NCI-H1436 (cell line): Measurements from ENCODE around the gene CALN1.
"Not testable (repeated sequence)": the region's sequence is repeated elsewhere in the genome, so short reads cannot be mapped to it uniquely, and the experiment has no call there.

Experiments used
- DNase-seq: peaks from one replicate; lab custom pipeline; 2025; lab: John Stamatoyannopoulos, UW

Gene CALN1

GRCh38 chr7:71974611-71975010, 437.5 kb downstream of the CALN1 start:
- DNase-seq: no peak

- no peak for DNase-seq
Observed at GRCh38 chr7:71972534-71972933, 439.6 kb downstream of the CALN1 start.

DNA sequence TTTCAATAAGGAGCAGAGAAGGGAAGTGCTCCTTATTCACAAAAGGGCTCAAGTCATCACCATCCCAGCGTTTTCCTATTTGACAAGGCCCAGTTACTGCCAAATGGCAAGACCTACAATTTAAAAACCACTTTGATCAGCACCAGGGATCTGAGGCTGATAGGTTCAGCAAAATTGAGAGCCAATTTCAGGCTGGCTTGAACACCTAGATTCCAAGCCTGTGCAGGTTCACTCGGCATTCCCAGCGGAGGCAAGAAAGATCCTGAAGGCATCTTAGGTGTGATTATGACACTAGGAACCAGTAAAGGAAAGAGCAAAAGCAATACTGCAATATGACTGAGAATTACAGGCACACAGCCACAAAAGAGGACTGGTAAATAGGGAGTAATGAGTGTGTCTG, 441.4 kb downstream of the CALN1 start:
- no peak for DNase-seq

DNA sequence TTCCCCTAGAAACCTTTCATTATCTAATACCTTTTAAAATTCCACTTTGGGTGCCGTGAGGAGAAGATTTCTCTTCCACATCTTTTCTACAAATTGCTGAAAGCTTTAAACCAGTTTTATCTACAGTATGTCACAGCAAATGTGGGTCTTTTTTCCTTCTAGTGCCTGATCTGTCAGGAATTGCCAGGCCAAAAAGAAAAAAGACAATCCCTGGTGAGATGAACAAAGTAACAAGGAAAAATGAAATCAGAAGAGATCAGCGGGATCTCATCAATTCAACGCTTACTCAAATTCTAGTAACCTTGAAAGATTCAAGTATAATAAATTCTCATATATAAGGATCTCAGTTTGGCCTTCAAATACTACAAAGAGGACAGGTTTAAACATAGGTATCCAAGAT, 449.5 kb downstream of the CALN1 start:
- DNase-seq: no peak

DNA sequence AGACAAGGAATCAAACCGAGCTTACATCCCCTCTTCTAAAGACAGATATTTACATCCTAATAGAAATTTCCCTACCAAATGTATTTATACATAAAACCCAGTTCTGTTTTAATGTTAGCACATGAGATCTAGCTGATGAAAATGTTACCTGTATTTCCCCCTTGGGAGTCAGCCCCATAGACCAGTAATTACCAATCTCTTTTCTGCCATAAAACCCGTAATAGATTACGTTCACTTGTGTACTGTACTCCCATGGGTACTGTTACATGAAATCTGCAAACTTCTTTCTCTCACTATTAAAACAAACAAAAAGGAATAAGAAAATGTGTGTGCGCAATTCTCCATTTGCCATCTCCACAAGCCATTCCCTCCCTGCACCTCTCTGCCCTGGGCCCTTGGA, 450.9 kb downstream of the CALN1 start:
- no peak for DNase-seq

GRCh38 chr7:71942115-71942514, 470.0 kb downstream of the CALN1 start:
- no peak for DNase-seq

- DNase-seq: no peak
Observed at GRCh38 chr7:71937840-71938371, 474.2 kb downstream of the CALN1 start.

DNA sequence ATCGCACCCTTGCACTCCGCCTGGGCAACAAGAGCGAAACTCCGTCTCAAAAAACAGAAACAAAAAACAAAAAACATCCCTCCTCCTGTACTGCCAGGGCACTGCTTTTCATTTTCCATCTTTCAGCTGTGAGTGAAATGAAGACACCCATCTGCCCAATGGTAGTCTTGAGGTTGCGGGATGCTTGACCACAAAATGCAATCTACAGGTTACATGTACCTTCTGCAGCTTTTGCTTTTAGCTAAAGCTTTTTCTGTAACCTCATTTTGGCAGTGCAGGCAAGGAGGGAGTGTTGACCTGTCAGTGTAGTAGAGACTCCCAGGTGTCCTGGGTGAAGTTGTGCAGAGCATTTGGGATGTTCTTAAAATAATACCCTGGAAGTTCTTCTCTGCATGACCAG, 476.5 kb downstream of the CALN1 start:
- DNase-seq: no peak

DNA sequence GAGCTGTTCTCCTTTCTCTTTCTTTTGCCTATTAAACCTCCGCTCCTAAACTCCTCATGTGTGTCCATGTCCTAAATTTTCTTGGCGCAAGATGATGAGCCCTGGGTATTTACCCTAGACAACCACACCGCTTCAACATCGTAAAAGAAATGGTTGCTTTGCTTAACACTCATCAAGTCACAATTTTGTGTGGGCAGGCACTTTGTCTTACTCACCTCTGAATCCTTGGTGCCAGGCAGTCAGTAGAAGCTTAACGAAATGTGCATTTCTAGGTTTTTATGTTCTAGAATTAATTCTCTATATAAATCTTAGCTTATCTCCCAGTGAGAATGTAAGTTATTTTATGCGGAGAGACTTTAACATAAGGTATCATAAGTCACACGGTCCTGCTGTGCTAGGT, 478.7 kb downstream of the CALN1 start:
- no peak for DNase-seq

- no peak for DNase-seq
Observed at GRCh38 chr7:71925663-71926062, 486.5 kb downstream of the CALN1 start.

GRCh38 chr7:71914204-71914603, 497.9 kb downstream of the CALN1 start:
- not testable (repeated sequence) for DNase-seq

DNA sequence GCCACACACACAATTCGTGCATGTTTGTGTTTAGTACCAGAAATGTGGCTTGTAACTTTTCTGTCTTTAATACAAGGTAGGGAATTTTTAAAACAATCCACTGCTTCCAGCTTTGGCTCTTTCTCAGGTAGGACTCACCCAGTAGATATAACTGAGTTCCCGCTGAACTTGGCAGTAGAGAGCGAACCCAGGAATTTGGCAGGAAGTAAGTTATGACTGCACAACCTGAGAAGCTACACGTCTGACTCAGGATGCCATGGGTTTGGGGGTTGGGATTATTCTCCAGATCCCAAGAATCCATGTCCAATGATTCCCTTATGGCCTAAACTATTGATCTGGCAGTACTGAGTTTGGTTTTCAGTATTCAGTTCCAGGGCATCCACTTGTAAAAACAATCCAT, 499.7 kb downstream of the CALN1 start:
- DNase-seq: no peak

- no peak for DNase-seq
Observed at GRCh38 chr7:71911051-71911450, 501.1 kb downstream of the CALN1 start.

DNA sequence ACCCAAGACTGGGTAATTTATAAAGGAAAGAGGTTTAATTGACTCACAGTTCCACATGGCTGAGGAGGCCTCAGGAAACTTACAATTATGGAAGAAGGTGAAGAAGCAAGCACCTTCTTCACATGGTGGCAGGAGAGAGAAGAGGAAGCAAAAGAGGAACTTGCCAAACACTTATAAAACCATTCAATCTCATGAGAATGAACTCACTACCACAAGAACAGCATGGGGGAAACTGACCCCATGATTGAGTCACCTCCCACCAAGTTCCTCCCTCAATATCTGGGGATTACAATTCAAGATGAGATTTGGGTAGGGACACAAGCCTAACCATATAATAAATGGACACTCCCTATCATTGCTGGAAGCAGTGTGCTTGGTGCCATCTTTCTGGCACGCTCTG, 506.3 kb downstream of the CALN1 start:
- no peak for DNase-seq

DNA sequence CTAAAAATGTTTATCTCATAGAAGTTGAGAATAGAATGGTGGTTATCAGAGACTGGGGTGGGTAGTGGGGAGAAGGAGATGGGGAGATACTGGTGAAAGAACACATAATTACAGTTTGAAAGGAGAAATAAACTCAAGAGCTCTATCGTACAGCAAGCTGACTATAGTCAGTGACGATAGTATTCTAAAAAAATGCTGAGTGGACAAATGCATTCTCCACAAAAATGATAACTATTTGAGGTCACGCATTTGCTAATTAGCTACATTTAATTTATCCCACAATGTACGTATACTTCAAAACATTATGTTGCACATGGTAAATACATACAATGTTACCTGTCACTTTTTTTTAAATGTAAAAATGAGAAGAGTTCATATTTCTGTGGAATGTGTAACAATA, 507.7 kb downstream of the CALN1 start:
- DNase-seq: no peak

DNA sequence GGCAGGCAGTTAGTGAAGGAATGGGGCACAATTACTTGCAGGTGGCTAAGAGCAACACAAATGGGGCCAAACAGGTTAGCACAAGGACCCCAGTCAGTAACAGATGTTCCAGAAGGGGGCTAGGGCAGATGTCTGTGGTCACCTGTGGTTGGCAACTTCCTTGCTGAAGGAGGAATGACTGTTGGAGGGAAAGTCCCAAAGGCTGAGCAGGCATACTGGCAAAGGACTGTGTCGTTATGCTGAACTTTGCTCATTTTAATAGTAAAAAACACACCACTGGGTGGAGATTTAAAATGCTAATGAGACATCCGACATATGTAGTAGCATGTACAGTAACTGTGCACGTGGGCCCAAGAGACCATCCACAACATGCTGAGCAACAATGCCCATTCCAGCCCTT, 511.6 kb downstream of the CALN1 start:
- DNase-seq: no peak

GRCh38 chr7:71896535-71896934, 515.6 kb downstream of the CALN1 start:
- no peak for DNase-seq

GRCh38 chr7:71886046-71886445, 526.1 kb downstream of the CALN1 start:
- no peak for DNase-seq

- no peak for DNase-seq
Observed at GRCh38 chr7:71885487-71885886, 526.7 kb downstream of the CALN1 start.

- no peak for DNase-seq
Observed at GRCh38 chr7:71883415-71883814, 528.7 kb downstream of the CALN1 start.

DNA sequence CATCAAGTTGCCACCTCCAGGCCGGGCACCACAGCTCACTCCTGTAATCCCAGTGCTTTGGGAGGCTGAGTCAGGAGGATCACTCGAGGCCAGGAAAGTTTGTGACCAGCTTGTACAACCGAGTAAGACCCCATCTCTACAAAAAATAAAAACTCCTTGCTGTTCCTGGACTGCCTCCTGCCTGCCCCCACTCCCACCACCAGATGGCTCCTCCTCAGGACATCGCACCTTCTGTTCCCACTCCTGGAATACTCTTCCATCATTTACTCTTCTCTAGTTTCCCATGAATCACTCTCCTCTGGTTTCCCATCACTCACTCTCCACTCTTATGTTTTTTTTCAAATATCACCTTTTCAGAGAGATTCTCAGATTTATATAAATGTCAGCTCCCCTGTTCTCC, 540.7 kb downstream of the CALN1 start:
- no peak for DNase-seq

DNA sequence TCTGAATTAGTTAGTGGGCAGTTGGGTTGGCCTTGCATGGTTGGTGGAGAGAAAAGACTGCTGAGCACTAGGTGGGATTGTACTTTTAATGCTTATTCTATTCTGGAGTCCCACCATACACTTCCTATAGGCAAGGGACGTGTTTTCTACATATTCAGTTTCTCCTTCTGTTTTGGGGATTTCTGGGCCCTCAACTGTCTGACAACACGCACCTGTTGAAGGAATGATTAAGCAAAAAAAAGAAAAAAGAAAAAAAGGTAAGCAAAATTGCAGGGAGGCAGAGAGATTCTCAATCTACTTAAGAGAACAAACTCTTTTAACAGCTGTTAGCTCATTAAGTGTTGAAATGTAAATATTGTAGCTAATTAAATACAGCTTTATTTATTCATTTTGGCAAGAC, 541.3 kb downstream of the CALN1 start:
- no peak for DNase-seq

DNA sequence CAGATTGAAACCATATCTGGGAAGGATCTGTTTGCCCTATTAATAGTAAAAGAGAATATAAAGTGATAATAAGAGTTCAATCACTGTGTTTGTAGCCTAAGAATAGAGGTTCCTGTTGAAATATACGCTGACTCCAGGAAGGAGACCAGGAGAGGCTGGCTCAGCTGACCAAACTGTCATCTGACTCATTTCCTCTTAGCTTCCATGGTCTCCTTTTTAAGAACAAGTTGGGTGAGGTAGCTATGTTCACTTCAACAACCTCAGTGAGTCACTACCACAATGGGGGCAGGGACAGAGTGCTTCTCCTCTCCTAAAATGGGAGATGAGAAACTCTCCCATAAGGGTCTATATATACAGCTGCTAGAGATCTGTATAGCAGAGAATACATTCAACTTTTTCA, 543.3 kb downstream of the CALN1 start:
- DNase-seq: no peak

GRCh38 chr7:71867626-71868025, 544.5 kb downstream of the CALN1 start:
- DNase-seq: no peak

DNA sequence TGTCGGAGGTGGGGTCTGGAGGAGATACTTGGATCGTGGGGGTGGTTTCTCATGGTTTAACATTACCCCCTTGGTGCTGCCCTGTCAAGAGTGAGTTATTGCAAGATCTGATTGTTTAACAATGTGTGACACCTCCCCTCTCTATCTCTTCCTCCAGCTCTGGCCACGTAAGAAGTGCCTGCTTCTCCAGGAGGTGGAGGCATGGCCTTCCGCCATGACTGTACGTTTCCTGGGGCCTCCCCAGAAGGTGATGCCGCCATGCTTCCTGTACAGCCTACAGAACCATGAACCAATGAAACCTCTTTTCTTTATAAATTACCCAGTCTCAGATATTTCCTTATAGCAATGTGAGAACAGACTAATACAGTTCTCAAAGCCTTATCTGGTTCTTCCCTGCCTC, 547.0 kb downstream of the CALN1 start:
- no peak for DNase-seq
